ENCODE data around the gene BCAR1. TPM values are rescaled to one million over a fixed set of nuclear protein-coding genes. Genes with fewer than 3 reads are reported as not detected.

BCAR1 gene
- total and polyA plus RNA-seq, 2 of the 13 experiments (the other 11 are each of a cell fraction or from before 2014, with no cell fraction given): 48.1 to 51.7 TPM

DNA sequence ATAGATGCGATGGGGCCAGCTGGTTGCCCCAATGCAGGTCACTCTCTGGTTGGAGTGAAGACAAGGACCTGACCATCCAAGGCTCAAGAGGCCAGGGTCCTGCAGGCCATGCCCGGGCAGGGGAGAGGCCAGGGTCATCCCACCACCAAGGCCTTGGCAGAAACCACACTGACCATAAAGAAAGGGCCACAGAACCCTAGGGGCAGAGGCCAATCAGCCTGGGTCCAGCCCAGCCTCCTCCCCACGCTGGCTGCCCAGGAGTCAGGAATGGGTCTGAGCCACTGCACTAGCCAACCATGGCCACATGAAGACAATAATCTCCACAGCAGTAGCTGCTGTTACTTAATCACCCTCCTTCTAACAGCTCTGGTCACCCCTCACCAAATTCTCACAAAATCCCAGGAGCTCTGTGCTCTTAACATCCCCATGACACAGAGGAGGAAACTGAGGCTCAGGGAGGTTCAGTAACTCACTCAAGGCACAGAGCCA lies 10.2 kb upstream of the BCAR1 start (continued):
- TF ChIP-seq, protein P1, sequence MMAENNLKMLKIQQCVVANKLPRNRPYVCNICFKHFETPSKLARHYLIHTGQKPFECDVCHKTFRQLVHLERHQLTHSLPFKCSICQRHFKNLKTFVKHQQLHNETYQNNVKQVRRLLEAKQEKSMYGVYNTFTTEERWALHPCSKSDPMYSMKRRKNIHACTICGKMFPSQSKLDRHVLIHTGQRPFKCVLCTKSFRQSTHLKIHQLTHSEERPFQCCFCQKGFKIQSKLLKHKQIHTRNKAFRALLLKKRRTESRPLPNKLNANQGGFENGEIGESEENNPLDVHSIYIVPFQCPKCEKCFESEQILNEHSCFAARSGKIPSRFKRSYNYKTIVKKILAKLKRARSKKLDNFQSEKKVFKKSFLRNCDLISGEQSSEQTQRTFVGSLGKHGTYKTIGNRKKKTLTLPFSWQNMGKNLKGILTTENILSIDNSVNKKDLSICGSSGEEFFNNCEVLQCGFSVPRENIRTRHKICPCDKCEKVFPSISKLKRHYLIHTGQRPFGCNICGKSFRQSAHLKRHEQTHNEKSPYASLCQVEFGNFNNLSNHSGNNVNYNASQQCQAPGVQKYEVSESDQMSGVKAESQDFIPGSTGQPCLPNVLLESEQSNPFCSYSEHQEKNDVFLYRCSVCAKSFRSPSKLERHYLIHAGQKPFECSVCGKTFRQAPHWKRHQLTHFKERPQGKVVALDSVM (CRISPR knock-in tag; IDR thresholded peaks at IDR 0.05): no peak
- no peak for TF ChIP-seq GATAD2A (CRISPR knock-in tag; IDR thresholded peaks at IDR 0.05)
- TF ChIP-seq TMF1 (CRISPR knock-in tag; IDR thresholded peaks at IDR 0.05; ENCODE audit: low read depth): no peak
- TF ChIP-seq, protein P2, sequence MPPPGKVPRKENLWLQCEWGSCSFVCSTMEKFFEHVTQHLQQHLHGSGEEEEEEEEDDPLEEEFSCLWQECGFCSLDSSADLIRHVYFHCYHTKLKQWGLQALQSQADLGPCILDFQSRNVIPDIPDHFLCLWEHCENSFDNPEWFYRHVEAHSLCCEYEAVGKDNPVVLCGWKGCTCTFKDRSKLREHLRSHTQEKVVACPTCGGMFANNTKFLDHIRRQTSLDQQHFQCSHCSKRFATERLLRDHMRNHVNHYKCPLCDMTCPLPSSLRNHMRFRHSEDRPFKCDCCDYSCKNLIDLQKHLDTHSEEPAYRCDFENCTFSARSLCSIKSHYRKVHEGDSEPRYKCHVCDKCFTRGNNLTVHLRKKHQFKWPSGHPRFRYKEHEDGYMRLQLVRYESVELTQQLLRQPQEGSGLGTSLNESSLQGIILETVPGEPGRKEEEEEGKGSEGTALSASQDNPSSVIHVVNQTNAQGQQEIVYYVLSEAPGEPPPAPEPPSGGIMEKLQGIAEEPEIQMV (CRISPR knock-in tag; IDR thresholded peaks at IDR 0.05; ENCODE audit: low read depth): 0 out of 2 replicates have a peak, but pooled peaks have one; percentile 3
- no peak for TF ChIP-seq ZNF530 (CRISPR knock-in tag; IDR thresholded peaks at IDR 0.05; ENCODE audit: low read depth)
- no peak for TF ChIP-seq DNMT1 (CRISPR knock-in tag; IDR thresholded peaks at IDR 0.05)
- TF ChIP-seq, protein P3, sequence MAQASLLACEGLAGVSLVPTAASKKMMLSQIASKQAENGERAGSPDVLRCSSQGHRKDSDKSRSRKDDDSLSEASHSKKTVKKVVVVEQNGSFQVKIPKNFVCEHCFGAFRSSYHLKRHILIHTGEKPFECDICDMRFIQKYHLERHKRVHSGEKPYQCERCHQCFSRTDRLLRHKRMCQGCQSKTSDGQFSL (CRISPR knock-in tag; IDR thresholded peaks at IDR 0.05): no peak
- no peak for TF ChIP-seq PHB2 (IDR thresholded peaks at IDR 0.05; ENCODE audit: partially characterized antibody)
- no peak for TF ChIP-seq JDP2 (CRISPR knock-in tag; IDR thresholded peaks at IDR 0.05; ENCODE audit: borderline replicate concordance)
- TF ChIP-seq ATRX (CRISPR knock-in tag; IDR thresholded peaks at IDR 0.05; ENCODE audit: borderline replicate concordance): no peak
- TF ChIP-seq, protein P4, sequence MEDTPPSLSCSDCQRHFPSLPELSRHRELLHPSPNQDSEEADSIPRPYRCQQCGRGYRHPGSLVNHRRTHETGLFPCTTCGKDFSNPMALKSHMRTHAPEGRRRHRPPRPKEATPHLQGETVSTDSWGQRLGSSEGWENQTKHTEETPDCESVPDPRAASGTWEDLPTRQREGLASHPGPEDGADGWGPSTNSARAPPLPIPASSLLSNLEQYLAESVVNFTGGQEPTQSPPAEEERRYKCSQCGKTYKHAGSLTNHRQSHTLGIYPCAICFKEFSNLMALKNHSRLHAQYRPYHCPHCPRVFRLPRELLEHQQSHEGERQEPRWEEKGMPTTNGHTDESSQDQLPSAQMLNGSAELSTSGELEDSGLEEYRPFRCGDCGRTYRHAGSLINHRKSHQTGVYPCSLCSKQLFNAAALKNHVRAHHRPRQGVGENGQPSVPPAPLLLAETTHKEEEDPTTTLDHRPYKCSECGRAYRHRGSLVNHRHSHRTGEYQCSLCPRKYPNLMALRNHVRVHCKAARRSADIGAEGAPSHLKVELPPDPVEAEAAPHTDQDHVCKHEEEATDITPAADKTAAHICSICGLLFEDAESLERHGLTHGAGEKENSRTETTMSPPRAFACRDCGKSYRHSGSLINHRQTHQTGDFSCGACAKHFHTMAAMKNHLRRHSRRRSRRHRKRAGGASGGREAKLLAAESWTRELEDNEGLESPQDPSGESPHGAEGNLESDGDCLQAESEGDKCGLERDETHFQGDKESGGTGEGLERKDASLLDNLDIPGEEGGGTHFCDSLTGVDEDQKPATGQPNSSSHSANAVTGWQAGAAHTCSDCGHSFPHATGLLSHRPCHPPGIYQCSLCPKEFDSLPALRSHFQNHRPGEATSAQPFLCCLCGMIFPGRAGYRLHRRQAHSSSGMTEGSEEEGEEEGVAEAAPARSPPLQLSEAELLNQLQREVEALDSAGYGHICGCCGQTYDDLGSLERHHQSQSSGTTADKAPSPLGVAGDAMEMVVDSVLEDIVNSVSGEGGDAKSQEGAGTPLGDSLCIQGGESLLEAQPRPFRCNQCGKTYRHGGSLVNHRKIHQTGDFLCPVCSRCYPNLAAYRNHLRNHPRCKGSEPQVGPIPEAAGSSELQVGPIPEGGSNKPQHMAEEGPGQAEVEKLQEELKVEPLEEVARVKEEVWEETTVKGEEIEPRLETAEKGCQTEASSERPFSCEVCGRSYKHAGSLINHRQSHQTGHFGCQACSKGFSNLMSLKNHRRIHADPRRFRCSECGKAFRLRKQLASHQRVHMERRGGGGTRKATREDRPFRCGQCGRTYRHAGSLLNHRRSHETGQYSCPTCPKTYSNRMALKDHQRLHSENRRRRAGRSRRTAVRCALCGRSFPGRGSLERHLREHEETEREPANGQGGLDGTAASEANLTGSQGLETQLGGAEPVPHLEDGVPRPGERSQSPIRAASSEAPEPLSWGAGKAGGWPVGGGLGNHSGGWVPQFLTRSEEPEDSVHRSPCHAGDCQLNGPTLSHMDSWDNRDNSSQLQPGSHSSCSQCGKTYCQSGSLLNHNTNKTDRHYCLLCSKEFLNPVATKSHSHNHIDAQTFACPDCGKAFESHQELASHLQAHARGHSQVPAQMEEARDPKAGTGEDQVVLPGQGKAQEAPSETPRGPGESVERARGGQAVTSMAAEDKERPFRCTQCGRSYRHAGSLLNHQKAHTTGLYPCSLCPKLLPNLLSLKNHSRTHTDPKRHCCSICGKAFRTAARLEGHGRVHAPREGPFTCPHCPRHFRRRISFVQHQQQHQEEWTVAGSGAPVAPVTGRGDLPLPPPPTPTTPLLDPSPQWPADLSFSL (CRISPR knock-in tag; IDR thresholded peaks at IDR 0.05): no peak
- TF ChIP-seq HOXD1 (CRISPR knock-in tag; IDR thresholded peaks at IDR 0.05): no peak
- TF ChIP-seq, protein P5, sequence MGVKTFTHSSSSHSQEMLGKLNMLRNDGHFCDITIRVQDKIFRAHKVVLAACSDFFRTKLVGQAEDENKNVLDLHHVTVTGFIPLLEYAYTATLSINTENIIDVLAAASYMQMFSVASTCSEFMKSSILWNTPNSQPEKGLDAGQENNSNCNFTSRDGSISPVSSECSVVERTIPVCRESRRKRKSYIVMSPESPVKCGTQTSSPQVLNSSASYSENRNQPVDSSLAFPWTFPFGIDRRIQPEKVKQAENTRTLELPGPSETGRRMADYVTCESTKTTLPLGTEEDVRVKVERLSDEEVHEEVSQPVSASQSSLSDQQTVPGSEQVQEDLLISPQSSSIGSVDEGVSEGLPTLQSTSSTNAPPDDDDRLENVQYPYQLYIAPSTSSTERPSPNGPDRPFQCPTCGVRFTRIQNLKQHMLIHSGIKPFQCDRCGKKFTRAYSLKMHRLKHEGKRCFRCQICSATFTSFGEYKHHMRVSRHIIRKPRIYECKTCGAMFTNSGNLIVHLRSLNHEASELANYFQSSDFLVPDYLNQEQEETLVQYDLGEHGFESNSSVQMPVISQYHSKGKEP (CRISPR knock-in tag; IDR thresholded peaks at IDR 0.05): no peak
- TF ChIP-seq, protein P6, sequence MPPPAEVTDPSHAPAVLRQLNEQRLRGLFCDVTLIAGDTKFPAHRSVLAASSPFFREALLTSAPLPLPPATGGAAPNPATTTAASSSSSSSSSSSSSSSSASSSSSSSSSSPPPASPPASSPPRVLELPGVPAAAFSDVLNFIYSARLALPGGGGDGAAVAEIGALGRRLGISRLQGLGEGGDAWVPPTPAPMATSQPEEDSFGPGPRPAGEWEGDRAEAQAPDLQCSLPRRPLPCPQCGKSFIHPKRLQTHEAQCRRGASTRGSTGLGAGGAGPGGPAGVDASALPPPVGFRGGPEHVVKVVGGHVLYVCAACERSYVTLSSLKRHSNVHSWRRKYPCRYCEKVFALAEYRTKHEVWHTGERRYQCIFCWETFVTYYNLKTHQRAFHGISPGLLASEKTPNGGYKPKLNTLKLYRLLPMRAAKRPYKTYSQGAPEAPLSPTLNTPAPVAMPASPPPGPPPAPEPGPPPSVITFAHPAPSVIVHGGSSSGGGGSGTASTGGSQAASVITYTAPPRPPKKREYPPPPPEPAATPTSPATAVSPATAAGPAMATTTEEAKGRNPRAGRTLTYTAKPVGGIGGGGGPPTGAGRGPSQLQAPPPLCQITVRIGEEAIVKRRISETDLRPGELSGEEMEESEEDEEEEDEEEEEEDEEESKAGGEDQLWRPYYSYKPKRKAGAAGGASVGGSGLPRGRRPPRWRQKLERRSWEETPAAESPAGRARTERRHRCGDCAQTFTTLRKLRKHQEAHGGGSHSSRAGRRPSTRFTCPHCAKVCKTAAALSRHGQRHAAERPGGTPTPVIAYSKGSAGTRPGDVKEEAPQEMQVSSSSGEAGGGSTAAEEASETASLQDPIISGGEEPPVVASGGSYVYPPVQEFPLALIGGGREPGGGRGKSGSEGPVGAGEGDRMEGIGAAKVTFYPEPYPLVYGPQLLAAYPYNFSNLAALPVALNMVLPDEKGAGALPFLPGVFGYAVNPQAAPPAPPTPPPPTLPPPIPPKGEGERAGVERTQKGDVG (CRISPR knock-in tag; IDR thresholded peaks at IDR 0.05; ENCODE audit: borderline replicate concordance): no peak

All from HepG2 (cell line).